Uterus (tissue), 2 donors: ENCODE data around the gene RPRD1B.

Source experiments
- CTCF ChIP-seq, 4 experiments: fragments of 200-600 bp in 2 of 4; fragments of 450-650 bp in 2 of 4; sonication (generic) in 2 of 4; IDR thresholded peaks; one replicate each; pipeline ENCODE4 v1.5.1; 2016 to 2019; ENCODE audit warnings: antibody characterized with exemption in 4 of 4, mild to moderate bottlenecking in 2 of 4, moderate library complexity in 1 of 4
- POLR2A ChIP-seq, 2 donors: fragments of 450-650 bp; IDR thresholded peaks; one replicate each; pipeline ENCODE4 v1.6.1; 2016; ENCODE audit warnings: antibody characterized with exemption in 2 of 2, mild to moderate bottlenecking in 1 of 2, moderate library complexity in 1 of 2

DNA sequence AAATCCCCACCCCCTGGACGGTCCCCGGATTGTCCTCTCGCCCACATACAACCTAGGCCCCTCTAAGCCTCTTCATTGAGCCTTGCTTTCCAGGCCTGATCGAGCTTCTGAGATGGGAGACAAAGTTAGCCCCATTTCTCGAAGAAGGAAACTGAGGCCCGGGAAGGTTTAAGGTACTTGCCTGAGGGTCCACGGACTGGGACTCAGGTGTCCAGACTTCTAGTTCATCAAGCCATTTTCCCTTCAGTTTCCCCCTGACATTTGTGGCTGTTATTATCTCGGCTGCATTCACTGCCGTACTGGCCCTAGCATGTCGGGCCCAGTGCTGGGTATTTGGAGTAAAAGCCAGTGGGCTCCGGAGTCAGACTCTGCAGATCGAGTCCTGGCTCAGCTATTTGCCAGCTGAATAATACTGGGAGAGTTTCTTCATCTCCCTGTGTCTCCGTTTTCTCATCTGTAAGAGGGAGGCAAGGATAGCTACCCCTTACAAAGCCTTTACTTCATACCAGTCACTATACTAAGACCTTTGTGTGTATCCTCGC is 633 bp downstream of the RPRD1B start:
- no peak for TF ChIP-seq CTCF (IDR thresholded peaks at IDR 0.05)
- TF ChIP-seq POLR2A (IDR thresholded peaks at IDR 0.05): no peak
